Cardiac septum (tissue), 1 donor: ENCODE data around the gene HPS1. TPM values are rescaled to one million over a fixed set of nuclear protein-coding genes. Genes with fewer than 3 reads are reported as not detected.

Source experiments
- DNase-seq: peaks from one replicate; pipeline ENCODE4 v3.0.0-alpha.2; 2020; ENCODE audit warnings: low spot score
- intact Hi-C: fragments of 100-400 bp; cut with DNase I; formaldehyde crosslinking; loops from one replicate; pipeline ENCODE4 v1.14.0; 2022
- total RNA-seq: library from RNA; stranded (reverse); fragmentation: NEBNext Ultra II Directional; extraction: Animal tissue kit (Norgen Biotek cat#: 25700); gene quantifications from one replicate; pipeline ENCODE4 v1.2.1, GENCODE V29; 2021
- donor health status: DM: no; HTN: no; CAD: no.

HPS1 gene
- total RNA-seq, 1 donor from 2014 or later: 34.8 TPM

GRCh38 chr10:98466861-98467505, 20.2 kb upstream of the HPS1 start:
- intact Hi-C loops: loop anchor here (2.0 to 10.0 kb wide), 3 partner anchors 40 to 780 kb away; no protein-coding TSS in a partner anchor
- DNase-seq: no peak

- DNase-seq: no peak
- intact Hi-C loops: loop anchor here (2.0 to 10.0 kb wide), 3 partner anchors 39 to 781 kb away; no protein-coding TSS in a partner anchor
Measured at GRCh38 chr10:98465866-98466265, 19.1 kb upstream of the HPS1 start.

GRCh38 chr10:98463976-98464754, 17.4 kb upstream of the HPS1 start:
- DNase-seq: no peak
- intact Hi-C loops: loop anchor here (5.0 to 10.0 kb wide), 2 partner anchors 139 to 197 kb away; partner anchors contain the start of gene LOXL4

GRCh38 chr10:98463016-98463415, 16.3 kb upstream of the HPS1 start:
- intact Hi-C loops: loop anchor here (5.0 to 10.0 kb wide), 2 partner anchors 138 to 196 kb away; partner anchors contain the start of gene LOXL4
- DNase-seq: no peak

- intact Hi-C loops: loop anchor here (5.0 to 10.0 kb wide), 2 partner anchors 137 to 194 kb away; partner anchors contain the start of gene LOXL4
- no peak for DNase-seq
Measured at GRCh38 chr10:98461500-98461842, 14.7 kb upstream of the HPS1 start.

GRCh38 chr10:98460837-98461499, 14.2 kb upstream of the HPS1 start:
- intact Hi-C loops: loop anchor here (5.0 to 10.0 kb wide), 2 partner anchors 136 to 194 kb away; partner anchors contain the start of gene LOXL4
- DNase-seq: no peak

GRCh38 chr10:98458809-98459784, 12.4 kb upstream of the HPS1 start:
- no peak for DNase-seq
- intact Hi-C loops: no loop called here

GRCh38 chr10:98457721-98458120, 11.0 kb upstream of the HPS1 start:
- intact Hi-C loops: no loop called here
- no peak for DNase-seq

GRCh38 chr10:98456686-98457482, 10.1 kb upstream of the HPS1 start:
- intact Hi-C loops: no loop called here
- no peak for DNase-seq

GRCh38 chr10:98456043-98456570, 9.4 kb upstream of the HPS1 start:
- no peak for DNase-seq
- intact Hi-C loops: no loop called here

- no peak for DNase-seq
- intact Hi-C loops: no loop called here
Measured at GRCh38 chr10:98453729-98454128, 7.0 kb upstream of the HPS1 start.

- intact Hi-C loops: no loop called here
- DNase-seq: no peak
Measured at GRCh38 chr10:98450618-98451017, 3.9 kb upstream of the HPS1 start.

- intact Hi-C loops: no loop called here
- DNase-seq: no peak
Measured at GRCh38 chr10:98449287-98449686, 2.6 kb upstream of the HPS1 start.

GRCh38 chr10:98446151-98446660, 529 bp downstream of the HPS1 start:
- intact Hi-C loops: no loop called here
- DNase-seq: no peak

- intact Hi-C loops: no loop called here
- DNase-seq: no peak
Measured at GRCh38 chr10:98445200-98445812, 1.4 kb downstream of the HPS1 start.

GRCh38 chr10:98444314-98445006, 2.3 kb downstream of the HPS1 start:
- intact Hi-C loops: no loop called here
- no peak for DNase-seq

- DNase-seq: no peak
- intact Hi-C loops: no loop called here
Measured at GRCh38 chr10:98438715-98439114, 8.0 kb downstream of the HPS1 start.
